Omental fat pad (tissue), 4 donors: Measurements from ENCODE around the gene GID8. TPM values are rescaled to one million over a fixed set of nuclear protein-coding genes. Genes with fewer than 3 reads are reported as not detected.

ENCODE experiments used
- ATAC-seq: fragments of 150-250 bp; one replicate; pipeline ENCODE4 v1.9.1; 2016; ENCODE audit warnings: mild to moderate bottlenecking, moderate library complexity; ENCODE audit not compliant: low FRiP score
- DNase-seq: peaks from one replicate; pipeline ENCODE4 v3.0.0-alpha.2; 2019; ENCODE audit warnings: low spot score
- total RNA-seq, 4 donors: library from RNA; depleted of rRNA; stranded (reverse); fragments of >200 nt; gene quantifications; one replicate each; pipeline ENCODE4 v1.1.0, GENCODE V29; 2016
- TF ChIP-seq, protein P1 (sequence below), 3 donors: fragments of 450-650 bp; IDR thresholded peaks; one replicate each; pipeline ENCODE4 v1.5.1; 2016 to 2017; ENCODE audit warnings: antibody characterized with exemption in 3 of 3, mild to moderate bottlenecking in 3 of 3, moderate library complexity in 2 of 3

The GID8 gene
- total RNA-seq, 4 donors from 2014 or later: 21.7 to 33.4 (median 25.5) TPM

DNA sequence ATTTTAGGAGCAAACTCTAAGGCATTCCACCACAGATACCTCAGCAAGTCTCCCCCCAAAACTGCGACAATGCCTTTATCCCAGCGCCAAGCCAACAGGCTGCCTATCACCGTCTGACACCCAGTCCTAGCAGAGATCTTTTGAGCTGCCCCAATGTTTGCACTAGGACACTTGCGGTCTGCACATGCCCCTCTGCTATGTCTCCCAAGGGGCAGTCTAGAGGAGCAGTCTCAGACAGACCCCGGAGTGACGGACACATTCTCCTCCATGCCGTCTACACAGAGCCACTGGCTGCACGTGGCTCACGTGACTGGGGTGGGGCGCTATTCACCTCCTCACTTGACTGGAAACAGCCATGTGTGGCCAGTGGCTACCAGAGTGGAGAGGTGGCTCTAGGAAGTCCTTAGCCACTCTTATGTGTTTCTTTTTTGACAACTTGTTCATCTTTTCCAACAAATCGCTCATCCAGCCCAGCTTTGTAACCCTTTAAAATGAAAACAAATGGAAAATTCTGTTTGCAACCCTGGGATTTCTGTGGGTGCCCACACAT, 27.7 kb upstream of the GID8 start:
- DNase-seq (no peak), ATAC-seq (no peak)
- TF ChIP-seq, protein P1, sequence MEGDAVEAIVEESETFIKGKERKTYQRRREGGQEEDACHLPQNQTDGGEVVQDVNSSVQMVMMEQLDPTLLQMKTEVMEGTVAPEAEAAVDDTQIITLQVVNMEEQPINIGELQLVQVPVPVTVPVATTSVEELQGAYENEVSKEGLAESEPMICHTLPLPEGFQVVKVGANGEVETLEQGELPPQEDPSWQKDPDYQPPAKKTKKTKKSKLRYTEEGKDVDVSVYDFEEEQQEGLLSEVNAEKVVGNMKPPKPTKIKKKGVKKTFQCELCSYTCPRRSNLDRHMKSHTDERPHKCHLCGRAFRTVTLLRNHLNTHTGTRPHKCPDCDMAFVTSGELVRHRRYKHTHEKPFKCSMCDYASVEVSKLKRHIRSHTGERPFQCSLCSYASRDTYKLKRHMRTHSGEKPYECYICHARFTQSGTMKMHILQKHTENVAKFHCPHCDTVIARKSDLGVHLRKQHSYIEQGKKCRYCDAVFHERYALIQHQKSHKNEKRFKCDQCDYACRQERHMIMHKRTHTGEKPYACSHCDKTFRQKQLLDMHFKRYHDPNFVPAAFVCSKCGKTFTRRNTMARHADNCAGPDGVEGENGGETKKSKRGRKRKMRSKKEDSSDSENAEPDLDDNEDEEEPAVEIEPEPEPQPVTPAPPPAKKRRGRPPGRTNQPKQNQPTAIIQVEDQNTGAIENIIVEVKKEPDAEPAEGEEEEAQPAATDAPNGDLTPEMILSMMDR (IDR thresholded peaks at IDR 0.05): no peak

DNA sequence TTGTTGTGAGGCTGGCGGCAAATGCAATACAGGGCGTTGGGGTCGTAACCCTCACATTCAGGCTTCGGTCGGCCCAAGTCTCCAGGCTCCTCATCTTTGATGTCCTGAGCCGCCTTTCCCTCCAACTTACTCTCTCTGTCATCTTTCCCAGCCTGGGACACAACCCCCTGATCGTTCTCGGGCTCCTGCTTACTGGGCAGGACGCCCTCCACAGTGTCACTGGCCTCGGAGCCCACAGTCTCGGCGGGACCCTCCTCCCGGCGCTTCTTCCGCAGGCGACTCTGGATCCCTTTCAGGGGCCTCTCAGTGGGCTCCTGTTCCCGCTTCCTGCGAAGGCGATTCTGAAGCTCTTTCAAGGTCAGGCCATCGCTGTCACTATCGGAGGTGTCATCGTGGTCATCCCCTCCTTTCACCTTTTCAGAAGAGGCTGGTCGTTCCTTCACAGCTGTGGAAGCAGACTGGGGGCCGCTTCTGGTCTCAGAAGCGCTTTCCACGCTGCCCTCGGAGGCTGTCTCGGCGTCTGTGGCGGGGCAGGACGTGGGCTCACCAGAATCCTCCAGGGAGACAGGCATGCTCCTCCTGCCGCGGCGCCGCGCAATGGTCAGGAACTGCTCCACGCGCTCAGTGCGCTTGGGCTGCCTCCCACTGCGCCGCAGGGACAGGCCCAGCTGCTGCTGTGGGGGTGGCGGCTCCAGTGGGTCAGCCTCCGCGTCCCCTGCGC, 27.0 kb upstream of the GID8 start:
- ATAC-seq (no peak), DNase-seq (no peak)
- TF ChIP-seq, protein P1 (IDR thresholded peaks at IDR 0.05): no peak

DNA sequence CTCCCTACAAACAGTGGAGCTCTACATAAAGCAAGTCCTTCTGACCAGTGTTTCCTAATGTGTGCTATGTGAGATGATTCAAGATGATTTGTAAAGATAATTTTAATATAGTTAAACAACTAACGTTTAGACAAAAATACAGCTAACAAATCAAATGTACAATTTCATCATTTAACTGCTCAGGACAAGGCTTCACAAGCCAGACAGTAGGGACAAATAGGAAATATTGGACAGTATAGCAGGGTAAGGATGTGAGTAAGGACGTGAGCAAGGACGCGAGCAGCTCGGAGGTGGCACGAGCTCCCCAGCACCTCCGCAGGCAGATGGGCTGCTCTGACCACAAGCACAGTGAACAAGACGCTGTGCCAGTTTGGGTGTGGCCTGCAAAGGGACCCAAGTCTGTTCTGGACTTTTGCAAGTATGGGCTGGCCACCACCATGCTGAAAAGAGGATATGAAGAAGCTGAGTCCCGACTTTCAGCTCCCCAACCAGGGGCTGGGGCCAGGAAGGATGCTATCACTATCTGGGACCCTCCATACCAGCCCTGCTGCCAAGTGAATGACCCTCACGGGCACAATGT, 26.2 kb upstream of the GID8 start:
- DNase-seq (no peak), ATAC-seq (no peak)
- TF ChIP-seq, protein P1 (IDR thresholded peaks at IDR 0.05): no peak

DNA sequence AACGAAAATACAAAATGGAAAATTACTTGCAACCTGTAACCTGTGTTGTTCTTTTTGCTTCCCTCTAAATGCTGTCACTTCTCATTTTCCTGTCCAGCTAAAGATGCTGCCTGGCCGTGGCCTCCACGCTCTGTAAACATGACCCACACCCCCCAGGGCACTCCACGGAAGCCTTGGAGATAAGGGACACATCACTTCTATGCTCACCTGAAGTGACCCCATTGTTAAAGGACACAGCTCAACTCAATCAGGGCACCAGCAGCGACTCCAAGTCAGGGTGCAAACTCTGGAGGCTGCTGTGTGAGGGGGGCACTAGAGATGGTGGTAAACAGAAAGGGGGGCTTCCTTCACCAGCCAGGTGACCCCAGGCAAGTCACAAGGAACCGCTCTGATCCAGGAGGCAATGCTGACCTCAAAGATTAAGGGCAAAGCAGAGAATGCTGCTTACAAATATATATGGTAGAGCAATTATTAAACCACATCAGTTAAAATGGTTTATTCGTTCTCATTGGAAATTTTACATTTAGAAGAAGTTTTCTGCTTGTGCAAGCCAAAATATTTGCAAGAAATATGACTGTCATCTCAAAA, 24.8 kb upstream of the GID8 start:
- TF ChIP-seq, protein P1 (IDR thresholded peaks at IDR 0.05): no peak
- no peak for ATAC-seq
- DNase-seq: no peak

DNA sequence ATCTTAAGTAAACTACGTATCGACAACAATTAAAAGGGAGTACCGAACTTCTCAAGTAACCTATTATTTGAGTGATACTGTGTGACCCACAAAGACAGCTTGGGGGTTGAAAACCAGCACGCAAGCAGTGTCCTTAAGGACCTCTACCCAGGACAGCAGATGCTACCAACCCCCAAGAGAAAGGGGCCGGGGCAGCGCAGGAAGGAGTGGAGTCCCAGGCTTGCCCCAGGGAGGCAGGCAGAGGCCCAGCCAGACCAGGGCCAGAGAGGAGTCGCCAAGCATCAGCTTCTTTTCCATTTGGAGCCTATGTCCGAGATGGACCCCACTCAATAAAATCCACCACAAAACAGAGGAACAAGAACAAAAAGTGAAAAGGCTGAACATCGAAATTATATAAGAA, 23.5 kb upstream of the GID8 start:
- TF ChIP-seq, protein P1 (IDR thresholded peaks at IDR 0.05): no peak
- ATAC-seq: no peak
- DNase-seq: no peak

DNA sequence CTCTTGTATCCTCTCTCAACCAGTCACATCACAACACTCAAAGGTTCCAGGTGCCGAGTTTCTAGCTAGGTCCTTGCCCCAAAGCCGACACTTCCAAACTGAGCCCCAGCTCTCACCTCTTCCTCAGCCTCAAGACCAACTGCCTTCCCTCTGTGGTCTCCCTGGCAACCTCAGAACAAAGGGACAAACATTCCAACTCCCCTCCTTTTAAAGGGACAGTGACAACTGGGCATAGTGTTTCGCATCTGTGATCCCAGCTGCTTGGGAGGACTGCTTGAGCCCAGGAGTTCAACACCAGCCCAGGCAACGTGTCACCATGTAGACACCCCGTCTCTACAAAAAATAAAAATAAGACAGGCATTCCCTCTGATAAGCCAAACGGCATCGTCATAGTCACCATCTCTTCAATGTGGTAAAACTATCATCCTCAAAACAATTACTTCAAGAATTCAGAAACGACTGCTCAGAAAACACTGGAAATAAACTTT, 22.9 kb upstream of the GID8 start:
- TF ChIP-seq, protein P1 (IDR thresholded peaks at IDR 0.05): no peak
- no peak for ATAC-seq
- DNase-seq: no peak
